WTC11 (cell line): ENCODE measurements around the gene CENATAC.

Source experiments
- CTCF ChIP-seq: fragments of 200-600 bp; IDR thresholded peaks from 2 replicates; pipeline ENCODE4 v1.8.0; 2022; ENCODE audit warnings: antibody characterized with exemption
- E2F1 ChIP-seq: sonication (generic); formaldehyde crosslinking; IDR thresholded peaks from 2 replicates; pipeline ENCODE4 v1.8.0; 2022; ENCODE audit warnings: mild to moderate bottlenecking, missing genetic modification reagents
- ERG ChIP-seq: fragments of 250-450 bp; sonication (Bioruptor Pico); IDR thresholded peaks from 2 replicates; pipeline ENCODE4 v1.8.0; 2021; ENCODE audit warnings: mild to moderate bottlenecking
- ESRRA ChIP-seq: sonication (generic); formaldehyde crosslinking; IDR thresholded peaks from 2 replicates; pipeline ENCODE4 v1.8.1; 2022; ENCODE audit warnings: mild to moderate bottlenecking, missing genetic modification reagents, borderline replicate concordance
- MAX ChIP-seq: sonication (generic); formaldehyde crosslinking; IDR thresholded peaks from 2 replicates; pipeline ENCODE4 v1.8.0; 2022; ENCODE audit warnings: mild to moderate bottlenecking, missing genetic modification reagents
- MYBL2 ChIP-seq: sonication (generic); formaldehyde crosslinking; IDR thresholded peaks from 2 replicates; pipeline ENCODE4 v1.8.1; 2023; ENCODE audit warnings: mild to moderate bottlenecking, moderate library complexity, missing genetic modification reagents
- NFYB ChIP-seq: sonication (generic); formaldehyde crosslinking; conservative IDR thresholded peaks from 2 replicates; pipeline ENCODE4 v1.8.0; 2022; ENCODE audit warnings: low read depth, missing genetic modification reagents
- RELA ChIP-seq: sonication (generic); formaldehyde crosslinking; IDR thresholded peaks from 2 replicates; pipeline ENCODE4 v1.8.1; 2022; ENCODE audit warnings: missing genetic modification reagents, mild to moderate bottlenecking, borderline replicate concordance
- SOX15 ChIP-seq: fragments of 250-450 bp; sonication (Bioruptor Pico); IDR thresholded peaks from 2 replicates; pipeline ENCODE4 v1.9.0; 2021; ENCODE audit warnings: mild to moderate bottlenecking
- STAT6 ChIP-seq: sonication (generic); formaldehyde crosslinking; conservative IDR thresholded peaks from 2 replicates; pipeline ENCODE4 v1.8.1; 2023; ENCODE audit warnings: mild to moderate bottlenecking, low read depth, missing genetic modification reagents, moderate library complexity
- USF2 ChIP-seq: sonication (generic); formaldehyde crosslinking; IDR thresholded peaks from 2 replicates; pipeline ENCODE4 v1.8.1; 2023; ENCODE audit warnings: mild to moderate bottlenecking, missing genetic modification reagents, moderate library complexity
- ZNF138 ChIP-seq: sonication (generic); formaldehyde crosslinking; conservative IDR thresholded peaks from 2 replicates; pipeline ENCODE4 v1.8.1; 2022; ENCODE audit warnings: mild to moderate bottlenecking, moderate library complexity, missing genetic modification reagents

GRCh38 chr11:119021631-119022030 lies 23.7 kb downstream of the CENATAC start:
- TF ChIP-seq USF2 (CRISPR knock-in tag) (no peak), NFYB (no peak), CTCF (no peak), ERG (CRISPR knock-in tag) (no peak), E2F1 (CRISPR knock-in tag) (no peak), ZNF138 (CRISPR knock-in tag) (no peak), MYBL2 (CRISPR knock-in tag) (no peak), MAX (CRISPR knock-in tag) (no peak), STAT6 (CRISPR knock-in tag) (no peak), RELA (no peak), SOX15 (CRISPR knock-in tag) (no peak), ESRRA (CRISPR knock-in tag) (no peak)
